ENCODE measurements around the gene OR1N1.
"Not testable (repeated sequence)": the region's sequence is repeated elsewhere in the genome, so short reads cannot be mapped to it uniquely, and the experiment has no call there.

DNA sequence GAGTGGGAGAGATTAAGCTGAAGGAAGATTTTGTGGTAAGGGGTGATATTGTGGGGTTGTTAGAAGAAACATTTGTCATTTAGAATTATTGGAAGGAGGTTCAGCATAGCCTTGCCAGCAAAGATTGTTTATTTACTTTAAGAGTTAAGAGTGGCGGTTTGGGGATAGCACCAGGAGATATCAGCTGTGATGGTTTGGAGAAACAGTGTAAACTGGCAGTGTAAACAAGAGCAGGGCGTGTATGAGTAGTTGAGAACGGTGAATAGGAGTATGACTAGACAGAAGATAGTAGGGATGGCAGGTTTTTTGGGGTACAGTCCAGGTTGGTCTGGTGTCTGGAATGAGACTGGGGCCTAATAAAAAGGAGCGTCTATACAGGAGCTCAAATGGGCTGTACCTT is 4.1 kb upstream of the OR1N1 start:
- not testable (repeated sequence) for TF ChIP-seq CTCF, POLR2A (IDR thresholded peaks at IDR 0.05)
